ENCODE results near the gene ADGRF1.
A peak's percentile ranks its signal among the peaks of the same experiment; 100 is the strongest.
"Not testable (repeated sequence)": the region's sequence is repeated elsewhere in the genome, so short reads cannot be mapped to it uniquely, and the experiment has no call there.

The ADGRF1 gene

DNA sequence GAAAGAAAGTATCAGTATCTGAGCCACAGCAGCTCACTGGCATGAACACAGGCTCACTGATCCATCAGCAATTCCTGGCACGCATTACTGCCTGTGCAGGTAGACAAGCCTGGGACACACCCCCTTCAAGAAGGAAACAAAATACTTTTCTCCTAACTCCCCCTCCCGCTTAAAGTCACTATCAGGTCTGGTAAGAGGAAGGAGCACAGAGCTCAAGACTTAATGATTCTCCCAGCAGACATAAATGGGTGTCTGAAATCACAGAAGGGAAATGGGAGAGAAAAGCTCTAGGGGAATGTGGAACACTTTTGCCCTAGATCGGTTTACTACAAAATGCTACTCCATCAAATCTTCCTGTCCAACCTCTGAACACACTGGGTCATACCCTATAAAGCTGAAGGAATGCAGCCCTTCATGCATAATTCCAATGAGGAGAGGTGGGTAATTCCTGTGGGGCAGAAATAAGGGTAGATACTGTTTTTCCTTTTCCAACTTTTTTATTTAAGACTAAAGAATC is at the start of gene ADGRF1:
ADGRF1 (minus strand) TSS at position 58 of the 517 bp plus-strand sequence. CDS start 13,271 bp downstream, outside the sequence.
- no peak within 1 kb of the TSS for H3K27ac ChIP-seq (ENCODE audit: low read depth, low read length)
- no peak within 1 kb of the TSS for H3K9ac ChIP-seq (ENCODE audit: low read length)
- H3K9me3 ChIP-seq (ENCODE audit: low read length), result no peaks in the 10 kb centered on the region
- no peak within 1 kb of the TSS for H3K4me3 ChIP-seq (ENCODE audit: low read depth in 1 of 2, low read length in 2 of 2)
- H3K4me1 ChIP-seq (ENCODE audit: insufficient read depth, low read length), result peaks cover 3% of the 10 kb centered on the region
- no peaks in the 10 kb centered on the region for H3K27me3 ChIP-seq (ENCODE audit: control insufficient read depth in 1 of 2, insufficient read depth in 2 of 2, low read length in 2 of 2)
- H3K36me3 ChIP-seq (ENCODE audit: insufficient read depth, low read length), result no peaks in the 10 kb centered on the region

DNA sequence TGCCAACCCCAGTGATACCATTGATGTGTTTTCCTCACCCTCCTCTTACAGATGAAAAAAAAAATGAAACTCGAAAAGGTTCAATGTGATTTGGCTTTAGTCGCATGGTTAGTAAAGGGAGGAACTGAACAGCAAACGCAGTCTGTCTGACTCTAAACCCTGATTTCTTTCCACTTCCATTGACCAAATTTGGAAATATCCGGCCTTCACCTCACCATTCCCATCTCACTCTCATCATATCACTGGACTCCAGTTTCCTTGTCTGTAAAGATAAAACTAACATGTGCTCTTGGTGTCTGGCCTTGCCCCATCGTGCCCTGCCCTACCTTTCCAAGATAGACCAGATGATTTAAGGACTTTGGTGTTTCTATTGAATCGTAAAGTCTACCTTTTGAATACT is 48.7 kb upstream of the ADGRF1 start:
- Histone ChIP-seq H3K9ac (ENCODE audit: low read length) (no peak overlapping the region), H3K36me3 (ENCODE audit: insufficient read depth, low read length) (no peaks in the 10 kb centered on the region), H3K27ac (ENCODE audit: low read depth, low read length) (peak overlapping the region; percentile 0), H3K4me1 (ENCODE audit: insufficient read depth, low read length) (peaks cover 34% of the 10 kb centered on the region), H3K4me3 (ENCODE audit: low read depth in 1 of 2, low read length in 2 of 2) (no peak overlapping the region), H3K27me3 (ENCODE audit: control insufficient read depth in 1 of 2, insufficient read depth in 2 of 2, low read length in 2 of 2) (no peaks in the 10 kb centered on the region), H3K9me3 (ENCODE audit: low read length) (no peaks in the 10 kb centered on the region)

DNA sequence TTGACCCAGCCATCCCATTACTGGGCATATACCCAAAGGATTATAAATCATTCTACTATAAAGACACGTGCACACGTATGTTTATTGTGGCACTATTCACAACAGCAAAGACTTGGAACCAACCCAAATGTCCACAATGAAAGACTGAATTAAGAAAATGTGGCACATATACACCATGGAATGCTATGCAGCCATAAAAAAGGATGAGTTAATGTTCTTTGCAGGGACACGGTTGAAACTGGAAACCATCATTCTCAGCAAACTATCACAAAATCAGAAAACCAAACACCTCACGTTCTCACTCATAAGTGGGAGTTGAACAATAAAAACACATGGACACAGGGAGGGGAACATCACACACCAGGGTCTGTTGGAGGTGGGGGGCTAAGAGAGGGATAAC is 47.3 kb upstream of the ADGRF1 start:
- H3K4me3 ChIP-seq (ENCODE audit: low read depth in 1 of 2, low read length in 2 of 2); H3K9me3 ChIP-seq (ENCODE audit: low read length); H3K9ac ChIP-seq (ENCODE audit: low read length); H3K27me3 ChIP-seq (ENCODE audit: control insufficient read depth in 1 of 2, insufficient read depth in 2 of 2, low read length in 2 of 2); H3K36me3 ChIP-seq (ENCODE audit: insufficient read depth, low read length); H3K27ac ChIP-seq (ENCODE audit: low read depth, low read length): not testable (repeated sequence)
- H3K4me1 ChIP-seq (ENCODE audit: insufficient read depth, low read length), result peaks cover 41% of the 10 kb centered on the region

DNA sequence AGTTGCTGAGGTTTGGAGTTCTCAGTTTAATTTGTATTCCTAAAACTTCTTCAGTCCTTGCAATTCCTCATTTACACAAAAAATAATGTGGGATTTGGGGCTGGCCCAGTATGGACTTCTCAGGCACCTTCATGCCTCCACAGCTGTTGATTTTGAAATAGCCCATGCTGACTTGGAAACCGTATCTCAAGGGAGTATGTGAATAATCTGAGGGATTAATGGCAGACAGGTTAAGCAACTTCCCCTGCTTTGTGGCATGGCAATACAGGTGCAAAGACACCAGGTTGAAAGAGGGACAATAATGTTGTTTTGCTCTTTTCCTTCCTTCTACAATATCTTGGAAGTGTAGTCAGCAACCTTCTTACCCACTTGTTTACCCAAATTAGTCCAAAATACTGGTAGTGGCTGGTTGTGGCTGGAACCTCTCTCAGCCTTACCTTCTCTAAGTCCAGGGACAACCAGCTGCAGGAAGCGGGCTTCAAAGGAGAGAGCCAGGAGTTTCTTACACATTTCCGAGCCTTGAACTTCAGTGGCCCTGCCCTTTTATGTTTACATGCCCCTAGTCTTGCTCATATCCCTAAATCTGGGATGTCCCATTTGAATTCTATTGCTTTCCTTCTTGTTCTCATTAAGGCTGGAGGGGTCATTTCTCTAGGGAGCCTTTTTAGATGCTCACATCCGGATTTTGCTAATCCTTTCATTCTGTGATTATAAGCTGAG is 44.1 kb upstream of the ADGRF1 start:
- no peak overlapping the region for H3K9ac ChIP-seq (ENCODE audit: low read length)
- no peak overlapping the region for H3K27ac ChIP-seq (ENCODE audit: low read depth, low read length)
- H3K36me3 ChIP-seq (ENCODE audit: insufficient read depth, low read length), result no peaks in the 10 kb centered on the region
- no peaks in the 10 kb centered on the region for H3K9me3 ChIP-seq (ENCODE audit: low read length)
- H3K27me3 ChIP-seq (ENCODE audit: control insufficient read depth in 1 of 2, insufficient read depth in 2 of 2, low read length in 2 of 2), result no peaks in the 10 kb centered on the region
- no peak overlapping the region for H3K4me3 ChIP-seq (ENCODE audit: low read depth in 1 of 2, low read length in 2 of 2)
- H3K4me1 ChIP-seq (ENCODE audit: insufficient read depth, low read length), result peaks cover 41% of the 10 kb centered on the region

DNA sequence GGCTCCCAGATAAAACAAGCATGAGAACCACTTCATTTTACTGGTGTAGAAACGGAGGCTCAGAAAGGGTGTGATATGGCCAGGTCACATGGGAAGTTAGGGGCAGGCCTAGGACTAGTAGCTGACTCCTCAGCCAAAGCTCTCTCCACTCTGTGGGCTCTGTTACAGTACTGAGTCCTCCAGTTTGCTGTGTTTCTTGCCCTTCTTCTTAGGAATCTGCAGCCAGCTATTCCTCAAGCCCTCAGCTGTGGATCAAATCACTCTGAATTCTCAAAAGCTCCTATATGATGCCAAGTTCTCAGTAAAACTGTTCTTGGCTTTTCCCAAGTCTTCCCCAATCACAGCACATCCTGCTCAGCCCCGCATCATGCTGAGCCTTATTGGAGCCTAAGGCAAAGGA is 42.5 kb upstream of the ADGRF1 start:
- Histone ChIP-seq H3K4me3 (ENCODE audit: low read depth in 1 of 2, low read length in 2 of 2) (no peak overlapping the region), H3K27me3 (ENCODE audit: control insufficient read depth in 1 of 2, insufficient read depth in 2 of 2, low read length in 2 of 2) (no peaks in the 10 kb centered on the region), H3K27ac (ENCODE audit: low read depth, low read length) (peak overlapping the region; percentile 29), H3K36me3 (ENCODE audit: insufficient read depth, low read length) (no peaks in the 10 kb centered on the region), H3K9ac (ENCODE audit: low read length) (no peak overlapping the region), H3K9me3 (ENCODE audit: low read length) (no peaks in the 10 kb centered on the region), H3K4me1 (ENCODE audit: insufficient read depth, low read length) (peaks cover 31% of the 10 kb centered on the region)

DNA sequence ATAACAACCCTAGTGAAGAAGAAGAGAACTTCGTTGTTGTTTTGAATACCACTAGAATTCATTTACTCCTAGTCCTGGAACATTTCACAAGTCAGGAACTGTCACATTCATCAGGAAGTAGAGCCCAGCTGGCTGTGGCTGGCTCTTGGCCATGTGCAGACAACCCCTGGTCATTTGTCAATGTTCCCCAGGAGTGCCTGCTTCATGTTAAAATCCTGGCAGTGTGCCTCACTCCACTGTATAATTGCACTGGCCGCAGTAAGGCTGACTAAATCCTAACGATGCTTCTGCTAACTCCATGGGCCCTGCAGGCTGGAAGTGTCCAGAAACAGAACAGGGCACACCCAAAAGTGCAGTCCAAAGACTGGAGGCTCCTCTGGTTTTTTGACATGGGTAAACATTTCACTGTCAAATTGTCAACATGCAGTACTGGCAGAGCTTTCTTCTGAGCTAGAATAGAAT is 41.5 kb upstream of the ADGRF1 start:
- Histone ChIP-seq H3K27ac (ENCODE audit: low read depth, low read length) (peak overlapping the region; percentile 29), H3K4me1 (ENCODE audit: insufficient read depth, low read length) (peaks cover 31% of the 10 kb centered on the region), H3K27me3 (ENCODE audit: control insufficient read depth in 1 of 2, insufficient read depth in 2 of 2, low read length in 2 of 2) (no peaks in the 10 kb centered on the region)

DNA sequence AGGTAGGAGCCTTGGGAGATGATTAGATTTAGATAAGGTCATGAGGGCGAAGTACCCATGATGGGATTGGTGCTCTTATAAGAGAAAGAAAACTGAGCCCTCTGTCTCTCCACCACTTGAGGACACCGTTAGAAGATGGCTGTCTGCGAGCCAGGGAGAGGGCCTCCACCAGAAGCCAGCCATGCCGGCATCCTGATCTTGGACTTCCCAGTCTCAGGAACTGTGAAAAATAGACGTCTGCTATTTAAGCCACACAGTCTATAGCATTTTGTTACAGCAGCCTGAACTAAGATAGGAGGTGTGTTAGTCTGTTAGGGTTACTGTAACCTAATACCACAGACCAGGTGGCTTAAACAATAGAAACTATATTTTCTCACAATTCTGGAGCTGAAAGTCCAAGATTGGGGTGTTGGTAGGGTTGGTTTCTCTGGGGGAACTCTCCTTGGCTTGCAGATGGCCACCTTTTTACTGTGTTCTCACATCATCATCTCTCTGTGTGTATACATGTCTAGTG is 38.0 kb upstream of the ADGRF1 start:
- no peaks in the 10 kb centered on the region for H3K36me3 ChIP-seq (ENCODE audit: insufficient read depth, low read length)
- H3K4me1 ChIP-seq (ENCODE audit: insufficient read depth, low read length), result peaks cover 57% of the 10 kb centered on the region
- H3K9me3 ChIP-seq (ENCODE audit: low read length), result no peaks in the 10 kb centered on the region
- H3K4me3 ChIP-seq (ENCODE audit: low read depth in 1 of 2, low read length in 2 of 2), result no peak overlapping the region
- no peak overlapping the region for H3K9ac ChIP-seq (ENCODE audit: low read length)
- no peaks in the 10 kb centered on the region for H3K27me3 ChIP-seq (ENCODE audit: control insufficient read depth in 1 of 2, insufficient read depth in 2 of 2, low read length in 2 of 2)
- H3K27ac ChIP-seq (ENCODE audit: low read depth, low read length), result no peak overlapping the region

More for the DNA sequence above, 41.5 kb upstream of the ADGRF1 start:
- H3K9me3 ChIP-seq (ENCODE audit: low read length), result no peaks in the 10 kb centered on the region
- no peaks in the 10 kb centered on the region for H3K36me3 ChIP-seq (ENCODE audit: insufficient read depth, low read length)
- H3K4me3 ChIP-seq (ENCODE audit: low read depth in 1 of 2, low read length in 2 of 2), result peak overlapping the region in 1 of 2 donors; percentile 34
- peak overlapping the region; percentile 2 for H3K9ac ChIP-seq (ENCODE audit: low read length)

DNA sequence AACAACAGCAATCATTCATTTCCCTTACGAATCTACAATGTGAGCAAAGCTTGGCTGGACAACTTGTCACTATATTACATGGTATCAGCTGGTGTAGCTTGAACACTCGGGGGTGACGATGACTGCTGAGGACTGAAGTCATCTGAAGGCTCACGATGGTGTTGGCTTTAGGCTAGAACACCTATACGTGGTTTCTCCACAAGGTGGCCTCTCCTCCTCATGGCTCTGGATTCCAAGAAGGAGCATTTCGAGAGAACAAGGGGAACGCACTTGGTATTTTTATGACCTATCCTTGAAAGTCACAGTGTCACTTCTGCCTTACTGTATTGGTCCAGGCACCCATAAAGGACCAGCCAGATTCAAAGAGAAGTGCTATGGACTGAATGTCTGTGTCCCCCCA is 37.5 kb upstream of the ADGRF1 start:
- Histone ChIP-seq H3K9me3 (ENCODE audit: low read length) (no peaks in the 10 kb centered on the region), H3K36me3 (ENCODE audit: insufficient read depth, low read length) (no peaks in the 10 kb centered on the region), H3K27ac (ENCODE audit: low read depth, low read length) (no peak overlapping the region), H3K4me3 (ENCODE audit: low read depth in 1 of 2, low read length in 2 of 2) (no peak overlapping the region), H3K4me1 (ENCODE audit: insufficient read depth, low read length) (peaks cover 53% of the 10 kb centered on the region), H3K27me3 (ENCODE audit: control insufficient read depth in 1 of 2, insufficient read depth in 2 of 2, low read length in 2 of 2) (no peaks in the 10 kb centered on the region), H3K9ac (ENCODE audit: low read length) (no peak overlapping the region)

DNA sequence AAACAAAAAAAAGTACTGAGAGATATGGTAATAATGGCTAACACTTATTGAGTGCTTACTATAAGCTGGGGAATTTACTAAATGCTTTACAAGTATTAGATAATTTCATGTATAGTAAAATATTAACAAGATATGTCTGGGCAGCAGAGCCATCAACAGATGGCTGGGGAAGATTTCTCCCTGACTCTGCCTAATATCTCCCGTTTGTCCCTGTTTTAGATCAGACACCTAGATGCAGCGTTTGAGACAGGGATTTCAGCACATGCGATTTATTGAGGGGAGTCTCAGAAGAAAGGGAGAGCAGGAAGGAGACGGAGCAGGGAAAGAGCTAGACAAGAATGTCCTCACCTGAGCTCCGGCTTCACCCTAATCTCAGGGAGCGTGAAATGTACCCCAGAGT is 36.9 kb upstream of the ADGRF1 start:
- peaks cover 47% of the 10 kb centered on the region for H3K4me1 ChIP-seq (ENCODE audit: insufficient read depth, low read length)
- no peaks in the 10 kb centered on the region for H3K36me3 ChIP-seq (ENCODE audit: insufficient read depth, low read length)
- no peaks in the 10 kb centered on the region for H3K9me3 ChIP-seq (ENCODE audit: low read length)
- no peak overlapping the region for H3K9ac ChIP-seq (ENCODE audit: low read length)
- H3K4me3 ChIP-seq (ENCODE audit: low read depth in 1 of 2, low read length in 2 of 2), result no peak overlapping the region
- no peak overlapping the region for H3K27ac ChIP-seq (ENCODE audit: low read depth, low read length)
- no peaks in the 10 kb centered on the region for H3K27me3 ChIP-seq (ENCODE audit: control insufficient read depth in 1 of 2, insufficient read depth in 2 of 2, low read length in 2 of 2)

DNA sequence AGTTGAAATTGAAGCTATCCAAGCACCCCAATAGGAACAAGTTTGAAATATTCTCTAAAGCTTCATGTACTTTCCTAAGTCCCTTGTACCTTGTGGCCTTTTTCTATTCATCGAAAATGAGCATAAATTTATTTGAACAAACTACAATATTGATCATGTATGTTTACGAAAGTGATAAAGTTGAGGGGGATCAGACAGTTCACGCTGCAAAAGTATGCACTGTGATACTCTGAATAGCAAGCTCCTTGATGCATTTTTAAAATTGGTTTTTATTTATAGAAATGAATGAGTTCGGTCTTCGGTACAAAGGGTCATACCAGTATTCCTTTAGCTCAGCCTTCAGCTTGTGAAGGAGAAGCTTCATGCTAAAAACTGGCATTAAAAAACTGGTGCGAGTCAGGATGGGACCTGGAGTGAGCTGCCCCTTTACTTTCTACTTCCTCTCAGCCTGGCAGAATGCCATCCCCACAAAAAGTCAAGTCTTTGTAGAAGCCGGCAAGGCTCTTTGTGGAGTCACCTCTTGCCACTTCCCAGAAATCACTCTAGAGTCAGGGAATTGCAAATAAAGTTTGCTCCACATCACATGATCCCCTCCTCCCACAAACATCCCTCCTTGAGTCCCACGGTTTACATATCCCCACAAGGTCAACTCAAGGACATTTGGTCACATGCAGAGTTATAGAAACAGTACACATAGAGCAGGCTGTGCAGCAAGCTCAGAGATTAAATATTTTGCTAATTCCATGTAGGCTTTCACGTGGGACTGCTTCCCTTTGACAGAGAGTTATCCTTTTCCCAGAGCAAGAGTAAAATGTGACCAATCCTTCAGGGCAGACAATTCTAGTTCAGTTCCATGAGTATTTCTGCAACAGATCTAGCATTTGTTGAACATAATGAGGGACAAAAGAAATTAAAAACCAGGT is 34.6 kb upstream of the ADGRF1 start:
- Histone ChIP-seq H3K4me1 (ENCODE audit: insufficient read depth, low read length) (peaks cover 32% of the 10 kb centered on the region), H3K9ac (ENCODE audit: low read length) (no peak overlapping the region), H3K4me3 (ENCODE audit: low read depth in 1 of 2, low read length in 2 of 2) (no peak overlapping the region), H3K9me3 (ENCODE audit: low read length) (no peaks in the 10 kb centered on the region), H3K27me3 (ENCODE audit: control insufficient read depth in 1 of 2, insufficient read depth in 2 of 2, low read length in 2 of 2) (no peaks in the 10 kb centered on the region), H3K27ac (ENCODE audit: low read depth, low read length) (peak overlapping the region; percentile 70), H3K36me3 (ENCODE audit: insufficient read depth, low read length) (no peaks in the 10 kb centered on the region)

DNA sequence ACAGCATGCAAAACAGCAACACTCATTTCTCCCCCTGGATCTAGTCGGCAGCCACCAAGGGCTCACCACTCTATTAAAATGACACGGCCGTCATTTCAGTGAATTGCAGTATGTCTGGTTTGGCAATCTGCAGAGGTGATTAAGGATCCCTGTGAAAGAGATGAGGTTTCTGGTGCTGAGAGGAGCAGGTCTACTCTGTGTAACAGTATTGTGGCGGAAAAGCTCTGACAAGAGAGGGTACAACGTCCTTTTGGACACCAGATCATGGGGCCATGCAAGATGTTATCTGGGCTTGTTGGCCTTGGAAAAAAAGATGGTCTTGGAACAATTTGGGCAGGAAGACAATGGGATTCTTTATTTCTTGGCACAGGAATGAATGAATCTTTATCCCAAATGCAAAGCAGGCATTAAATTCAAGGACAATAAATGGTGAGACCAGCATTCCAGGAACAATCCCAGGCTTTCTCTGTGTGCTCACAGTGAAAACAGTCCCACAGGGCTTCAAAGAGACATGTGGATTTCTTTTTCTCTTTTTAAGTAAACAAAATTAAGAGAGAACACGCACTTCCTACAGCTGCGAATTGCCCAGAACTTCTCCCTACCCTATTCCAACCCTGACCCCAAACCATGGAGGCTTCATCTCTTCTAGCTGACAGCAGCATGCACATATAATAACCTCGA is 33.7 kb upstream of the ADGRF1 start:
- H3K9me3 ChIP-seq (ENCODE audit: low read length), result no peaks in the 10 kb centered on the region
- no peak overlapping the region for H3K9ac ChIP-seq (ENCODE audit: low read length)
- peak overlapping the region in 1 of 2 donors; percentile 1 for H3K4me3 ChIP-seq (ENCODE audit: low read depth in 1 of 2, low read length in 2 of 2)
- H3K27ac ChIP-seq (ENCODE audit: low read depth, low read length), result peak overlapping the region; percentile 70
- H3K36me3 ChIP-seq (ENCODE audit: insufficient read depth, low read length), result no peaks in the 10 kb centered on the region
- H3K27me3 ChIP-seq (ENCODE audit: control insufficient read depth in 1 of 2, insufficient read depth in 2 of 2, low read length in 2 of 2), result no peaks in the 10 kb centered on the region
- peaks cover 32% of the 10 kb centered on the region for H3K4me1 ChIP-seq (ENCODE audit: insufficient read depth, low read length)

All from muscle layer of colon (tissue), 2 donors.